ENCODE results near the gene FGGY.

Gene FGGY

DNA sequence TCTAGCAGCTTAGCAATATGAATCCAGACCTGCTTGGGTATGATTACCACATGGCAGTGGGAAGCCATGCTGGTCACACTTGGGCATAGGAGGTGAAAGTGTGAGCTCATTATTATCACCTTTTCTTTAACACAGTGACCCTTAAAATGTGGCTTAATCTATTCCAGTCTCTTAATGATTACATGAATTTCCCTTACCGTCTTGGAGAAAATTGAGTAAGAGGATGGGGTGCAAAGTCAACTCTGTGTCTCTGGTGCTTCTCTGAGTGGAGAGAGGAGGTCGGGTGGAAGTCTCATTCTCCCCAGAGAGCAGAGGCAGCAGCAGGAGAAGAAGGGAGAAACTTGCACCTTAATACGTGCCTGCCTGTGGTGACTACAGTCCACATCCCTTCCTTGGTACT lies 91.3 kb downstream of the FGGY start:
- DNase-seq (ENCODE audit: low spot score) = no peak

DNA sequence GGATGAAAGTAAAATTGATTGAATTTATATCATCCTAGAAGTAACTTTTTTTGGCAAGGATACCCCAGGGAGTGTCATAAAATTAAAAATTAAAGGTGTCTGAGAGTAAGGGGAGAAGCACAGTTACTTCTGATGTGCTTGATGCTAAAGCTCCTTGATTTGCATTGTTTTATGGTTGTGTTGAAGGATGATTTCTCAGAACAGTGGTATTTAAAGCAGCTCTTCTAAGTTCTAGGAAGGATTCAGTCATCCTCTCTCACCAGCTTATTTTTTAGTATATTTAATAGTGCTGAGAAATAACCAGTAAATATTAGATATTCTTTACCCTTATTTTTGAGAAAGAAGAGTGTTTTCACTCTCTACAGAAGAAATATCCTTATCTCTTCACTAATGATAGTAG lies 93.0 kb downstream of the FGGY start:
- no peak for DNase-seq (ENCODE audit: low spot score)

DNA sequence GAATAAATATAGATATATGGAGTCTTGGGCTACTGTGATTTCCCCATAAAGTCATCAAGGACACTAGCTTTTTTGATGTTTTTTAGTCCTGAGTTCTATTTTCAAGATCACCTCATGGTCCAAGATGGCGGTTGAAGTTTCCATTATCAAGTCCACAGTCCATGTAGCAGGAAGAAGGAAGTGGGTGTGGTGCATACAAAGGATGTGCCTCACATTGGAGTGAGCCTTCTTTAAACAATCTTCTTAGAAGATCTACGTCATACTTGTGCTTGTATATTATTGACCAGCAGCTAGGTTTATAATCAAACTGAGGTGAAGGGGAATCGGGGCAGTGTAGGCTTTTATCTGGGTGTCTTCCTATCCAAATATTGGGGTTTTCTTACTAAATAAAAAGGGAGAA lies 93.4 kb downstream of the FGGY start:
- DNase-seq (ENCODE audit: low spot score) = no peak

DNA sequence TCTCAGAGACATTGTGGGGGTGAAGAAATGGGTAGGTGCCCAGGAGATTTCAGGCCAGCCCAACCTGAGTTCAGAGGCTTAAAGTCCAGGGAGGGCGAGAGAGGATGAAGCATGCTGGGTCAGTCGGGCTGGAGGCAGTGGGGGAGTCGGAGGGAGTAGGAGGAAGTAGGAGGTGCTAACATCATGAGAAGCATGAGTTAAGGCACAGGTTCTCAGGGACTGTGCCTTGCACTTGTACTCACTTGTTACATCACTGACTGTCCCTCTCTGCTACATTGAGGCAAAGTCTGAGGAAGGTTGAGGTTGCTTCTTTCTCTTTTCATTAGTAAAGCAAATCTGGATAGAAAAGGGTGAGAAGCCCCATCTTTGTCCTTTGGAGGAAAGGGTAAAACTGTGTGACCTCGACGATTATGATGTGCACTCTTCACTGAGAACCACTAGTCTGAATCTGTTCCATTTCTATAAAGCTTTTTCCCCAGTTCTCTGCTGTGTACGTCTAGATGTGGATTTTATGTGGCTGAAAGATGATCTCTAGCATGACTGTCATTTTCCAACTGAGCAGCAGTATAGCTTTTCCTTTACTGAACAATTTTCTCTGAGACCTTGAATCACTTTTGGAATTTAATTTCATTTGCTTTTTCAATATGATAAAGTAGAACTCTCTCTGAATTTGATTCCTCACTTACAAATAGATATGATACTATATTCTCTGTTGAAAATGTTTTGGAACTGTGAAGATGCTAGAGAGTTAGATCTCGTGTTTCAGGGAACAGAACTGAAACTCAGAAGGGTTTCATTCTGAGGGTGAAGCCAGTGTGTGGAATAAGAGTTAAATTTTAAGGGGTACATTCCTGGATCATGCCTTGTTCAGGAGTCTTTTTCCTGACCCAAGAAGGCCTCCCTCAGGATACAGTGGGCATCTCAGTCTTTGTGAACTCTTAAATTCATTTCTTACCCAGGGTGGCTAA lies 94.6 kb downstream of the FGGY start:
- DNase-seq (ENCODE audit: low spot score) = no peak

DNA sequence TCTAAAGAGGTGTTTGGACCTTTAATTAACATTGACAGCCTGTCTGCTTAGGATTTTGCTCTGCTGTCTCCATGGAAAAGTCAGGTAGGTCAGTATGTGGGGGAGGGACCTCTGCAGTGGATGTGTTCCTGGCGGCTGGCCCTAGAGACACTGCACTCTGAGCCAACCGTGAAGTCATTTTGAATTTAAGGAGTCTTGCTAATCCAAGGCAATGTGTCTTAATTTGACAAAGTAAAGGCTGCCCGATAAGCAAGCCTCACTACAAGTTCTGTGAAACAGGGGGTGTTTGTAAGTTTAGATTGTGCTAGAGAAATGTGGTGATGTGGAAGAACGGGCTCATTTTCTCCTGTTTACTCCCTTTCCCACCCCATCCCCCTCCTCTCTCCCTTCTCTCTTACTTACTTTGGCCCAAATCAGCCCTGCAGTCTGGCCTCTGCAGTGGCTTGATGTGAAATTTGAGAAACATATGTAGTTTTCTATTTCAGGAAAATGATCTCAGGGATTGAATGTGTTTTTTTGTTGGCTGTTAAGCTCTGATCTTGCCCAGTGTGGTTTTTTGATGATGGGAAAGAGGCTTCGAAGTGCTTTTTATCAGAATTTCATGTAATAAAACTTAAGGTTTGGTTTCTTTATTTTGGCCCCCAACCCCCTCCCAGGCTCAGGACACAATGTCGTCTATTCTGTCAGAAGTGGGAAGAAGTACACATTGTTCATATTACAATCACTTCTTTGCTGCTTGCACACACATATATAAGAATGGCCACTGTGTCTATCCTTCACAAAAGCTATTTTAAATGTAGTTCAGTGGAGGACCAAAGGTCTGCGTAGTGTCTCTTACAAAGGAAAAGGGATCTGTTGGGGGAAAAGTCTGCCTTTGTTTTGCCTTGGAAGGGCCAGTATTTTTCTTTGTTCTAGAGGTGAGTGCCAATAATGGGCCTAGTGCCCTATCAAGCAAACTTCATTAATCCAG lies 96.6 kb downstream of the FGGY start:
- no peak for DNase-seq (ENCODE audit: low spot score)

DNA sequence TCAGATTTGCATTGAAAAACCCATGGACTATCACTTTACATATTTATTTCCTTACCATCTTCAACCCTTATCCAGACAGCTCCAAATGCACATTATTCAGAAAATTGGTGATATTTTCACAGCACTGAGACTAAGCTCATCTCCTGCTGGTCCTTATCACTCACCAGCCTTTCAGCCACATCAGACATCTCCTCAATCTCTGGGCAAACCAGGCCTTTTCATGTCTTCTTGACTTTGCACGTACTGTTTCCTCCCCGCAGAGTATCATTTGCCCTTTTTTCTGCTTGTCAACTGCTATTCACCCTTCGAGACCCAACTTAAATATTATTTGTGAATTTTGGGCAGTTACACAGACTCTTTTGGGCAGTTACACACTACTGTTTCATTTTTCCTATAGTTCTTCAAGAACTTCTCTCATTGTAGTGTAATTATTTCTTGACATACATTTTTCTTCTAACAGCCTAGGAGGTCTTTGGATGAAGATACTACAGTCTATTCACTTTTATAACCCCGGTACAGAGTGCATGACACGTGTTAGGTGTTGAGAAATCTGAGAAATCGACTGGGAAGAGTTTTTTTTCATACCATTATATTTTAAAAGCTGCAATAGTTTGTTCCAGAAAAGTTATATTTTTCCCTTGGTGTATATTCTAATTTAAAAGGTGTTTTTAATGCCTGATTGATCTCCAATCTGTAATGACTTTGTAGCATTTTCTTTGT lies 98.0 kb downstream of the FGGY start:
- no peak for DNase-seq (ENCODE audit: low spot score)

DNA sequence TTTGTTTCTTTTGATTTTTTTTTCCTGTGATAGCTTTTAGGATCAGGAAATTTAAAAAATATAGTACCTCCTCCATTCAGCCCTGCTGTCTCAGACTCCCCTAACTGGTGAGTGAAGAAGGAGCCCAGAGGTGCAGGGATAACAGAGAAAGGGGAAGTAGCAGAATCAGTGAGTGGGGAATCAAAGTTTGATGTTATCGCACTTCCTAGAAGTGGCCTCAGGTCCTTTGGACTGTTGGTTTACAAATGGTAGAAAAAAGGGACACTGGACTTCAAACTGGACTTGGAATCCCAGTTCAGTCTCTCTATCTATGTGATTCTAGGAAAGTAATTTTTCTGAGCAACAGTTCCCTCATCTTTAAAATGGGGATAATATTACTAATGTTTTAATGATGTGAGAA lies 99.5 kb downstream of the FGGY start:
- no peak for DNase-seq (ENCODE audit: low spot score)

DNA sequence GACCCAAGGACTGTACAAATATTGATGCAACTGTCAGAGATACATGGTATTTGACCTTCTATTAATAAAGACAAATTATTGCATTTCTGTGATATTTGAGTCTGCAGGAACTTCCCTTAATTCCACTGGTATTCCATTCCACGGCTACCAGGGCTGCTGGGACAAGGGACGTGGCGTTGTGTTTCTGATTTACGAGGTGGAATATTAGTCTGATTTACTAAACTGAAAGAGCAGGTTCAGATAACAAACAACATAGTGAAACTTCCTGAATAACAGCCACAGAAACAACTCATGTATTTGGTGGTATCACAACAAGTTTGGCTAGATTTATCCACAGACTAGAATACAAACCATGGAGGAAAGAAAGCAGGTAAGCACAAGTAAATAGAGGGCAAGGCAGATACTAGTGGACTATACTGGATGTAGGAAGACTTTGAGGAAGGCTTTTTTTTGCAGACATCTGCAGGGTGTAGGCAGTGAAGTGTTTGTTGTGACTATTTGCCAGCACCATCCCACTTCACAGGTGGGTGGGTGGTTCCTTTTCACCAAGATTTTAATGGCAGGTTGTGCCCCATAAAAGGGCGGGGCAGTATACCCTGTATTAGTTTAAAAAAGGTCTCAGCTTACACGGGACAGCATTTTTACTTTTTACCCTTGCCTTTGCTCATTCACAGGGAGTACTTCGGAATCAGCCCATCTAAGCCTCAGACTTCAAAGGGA lies 100.4 kb downstream of the FGGY start:
- DNase-seq (ENCODE audit: low spot score) = no peak

DNA sequence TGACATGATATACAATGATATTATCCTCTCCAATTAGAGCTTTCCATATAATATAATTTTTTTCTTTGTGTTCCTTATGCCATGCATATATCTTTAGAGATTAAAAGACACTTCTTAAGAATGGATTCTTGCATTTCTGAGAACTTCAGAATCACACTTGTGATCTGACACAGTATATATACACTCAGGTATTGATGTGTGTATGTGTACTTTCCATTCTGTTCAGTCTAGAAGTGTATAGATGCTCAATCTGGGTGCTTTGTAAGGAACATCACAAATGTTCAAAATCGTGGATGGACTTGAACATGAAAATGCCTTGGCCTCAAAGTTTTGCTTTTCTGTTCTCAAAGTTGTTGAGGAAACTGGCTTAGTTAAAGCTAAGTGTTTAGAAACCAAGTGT lies 102.7 kb downstream of the FGGY start:
- DNase-seq (ENCODE audit: low spot score) = no peak

DNA sequence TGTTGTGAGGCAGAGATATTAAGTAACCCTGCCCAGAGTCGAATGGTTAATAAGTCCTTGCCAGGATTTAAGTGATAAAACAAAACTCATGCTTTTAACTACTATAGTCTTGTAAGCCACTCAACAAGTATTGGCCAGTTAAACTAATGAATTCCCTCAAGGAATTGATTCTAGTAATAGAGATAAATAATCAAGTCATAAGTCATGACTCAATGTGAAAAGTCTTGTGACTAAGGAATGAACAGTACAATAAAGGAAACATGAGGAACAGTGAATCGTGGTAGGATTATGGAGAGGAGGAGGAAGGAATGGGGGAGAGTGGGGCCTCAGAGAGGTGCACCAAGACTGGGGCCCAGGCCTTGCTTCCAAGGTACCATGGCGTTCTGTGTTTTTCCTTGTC lies 104.7 kb downstream of the FGGY start:
- no peak for DNase-seq (ENCODE audit: low spot score)

DNA sequence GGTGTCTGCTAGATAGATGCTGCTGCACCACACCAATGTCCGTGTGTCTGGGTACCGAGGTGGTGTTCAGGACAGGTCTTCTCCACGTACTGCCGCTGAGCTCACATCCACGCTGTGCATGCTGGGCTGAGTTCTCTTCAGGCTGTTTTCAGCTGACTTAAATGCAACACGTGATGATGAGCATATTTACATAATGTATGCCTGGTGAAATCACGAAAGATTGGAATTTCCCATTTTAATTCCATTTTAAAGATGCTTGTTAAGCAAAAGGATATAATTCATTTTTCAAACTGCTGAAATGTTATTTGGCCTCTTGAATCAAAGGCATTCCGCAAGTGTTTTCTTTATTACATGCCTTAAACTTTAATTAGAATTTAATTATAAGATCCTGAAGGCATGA lies 107.9 kb downstream of the FGGY start:
- no peak for DNase-seq (ENCODE audit: low spot score)

DNA sequence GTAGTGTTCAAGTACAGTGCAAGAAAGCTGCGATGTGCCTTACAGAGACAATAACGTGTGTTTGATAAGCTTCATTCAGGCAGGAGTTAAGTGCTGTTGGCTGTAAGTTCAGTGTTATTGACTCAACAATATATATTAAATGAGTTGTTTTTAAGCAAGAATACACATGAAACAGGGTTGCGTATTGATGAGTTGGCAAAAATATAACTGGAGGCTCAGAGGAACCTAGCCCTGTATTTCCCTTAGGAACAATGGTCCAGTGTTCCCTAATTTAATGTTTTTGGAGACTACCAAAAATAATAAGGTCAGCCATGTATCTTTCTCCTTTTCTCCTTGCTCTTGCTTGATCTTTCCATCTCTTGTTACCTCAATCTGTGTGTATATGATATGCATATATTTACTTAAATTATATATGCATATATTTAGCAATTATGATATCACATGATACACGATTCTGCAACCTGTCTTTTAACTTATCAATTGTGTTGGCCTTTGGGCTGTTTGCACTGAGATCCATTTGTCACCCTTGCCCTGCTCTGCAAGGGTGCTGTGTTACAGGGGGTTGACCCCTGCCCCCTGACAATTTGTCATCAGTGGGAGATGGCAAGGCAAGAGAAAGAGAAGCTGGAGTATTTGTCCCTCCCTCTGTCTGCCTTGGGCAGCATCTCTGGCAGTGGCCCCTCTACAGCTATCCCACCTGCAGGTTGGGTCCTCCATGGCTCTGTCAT lies 109.7 kb downstream of the FGGY start:
- DNase-seq (ENCODE audit: low spot score) = no peak

DNA sequence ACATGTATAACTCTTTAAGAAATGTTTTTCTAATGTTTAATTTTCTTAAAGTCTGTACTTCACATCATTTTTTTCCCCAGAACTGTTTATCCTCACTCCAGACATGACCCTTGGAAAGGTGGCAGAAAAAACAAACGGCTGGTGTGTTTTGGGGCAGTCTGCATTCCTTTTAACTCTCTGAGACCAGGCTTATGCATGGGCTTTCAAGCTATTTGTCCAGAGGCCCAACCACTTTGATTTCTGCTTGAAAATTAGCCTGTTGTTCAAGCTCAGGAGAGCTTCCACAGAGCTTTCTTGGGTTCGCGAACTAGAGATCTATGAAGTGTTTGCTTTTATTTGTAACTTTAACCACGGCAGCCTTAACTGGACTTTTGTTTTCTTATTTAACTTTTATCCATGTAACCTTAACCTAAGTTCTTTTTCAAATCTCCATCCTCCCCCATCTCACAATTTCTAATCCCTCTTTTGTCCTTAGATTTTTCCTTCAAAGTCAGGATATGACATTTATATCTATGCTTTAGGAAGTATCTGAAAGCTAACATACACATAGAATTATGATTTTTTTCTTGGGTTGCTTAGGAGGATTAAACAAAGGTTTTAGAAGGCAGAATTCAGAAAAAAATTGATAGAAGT lies 111.8 kb downstream of the FGGY start:
- no peak for DNase-seq (ENCODE audit: low spot score)

DNA sequence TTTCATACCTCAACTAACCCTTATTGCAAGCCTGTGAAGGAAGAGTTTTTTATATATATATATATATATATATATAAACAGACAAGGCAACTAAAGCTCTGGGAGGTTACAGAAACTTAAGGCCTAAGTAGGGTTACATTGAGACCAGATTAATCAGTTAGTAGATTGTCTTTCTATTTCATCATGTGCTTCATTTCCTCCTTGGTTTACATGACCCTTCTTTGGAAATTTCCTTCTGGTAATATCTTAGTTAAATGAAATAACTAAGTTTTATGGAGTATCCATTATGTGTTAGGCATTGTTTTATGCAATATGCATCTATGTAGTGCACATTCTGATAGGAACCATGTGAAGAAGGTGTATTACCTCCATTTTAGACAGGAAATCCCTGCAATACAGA lies 112.7 kb downstream of the FGGY start:
- no peak for DNase-seq (ENCODE audit: low spot score)

DNA sequence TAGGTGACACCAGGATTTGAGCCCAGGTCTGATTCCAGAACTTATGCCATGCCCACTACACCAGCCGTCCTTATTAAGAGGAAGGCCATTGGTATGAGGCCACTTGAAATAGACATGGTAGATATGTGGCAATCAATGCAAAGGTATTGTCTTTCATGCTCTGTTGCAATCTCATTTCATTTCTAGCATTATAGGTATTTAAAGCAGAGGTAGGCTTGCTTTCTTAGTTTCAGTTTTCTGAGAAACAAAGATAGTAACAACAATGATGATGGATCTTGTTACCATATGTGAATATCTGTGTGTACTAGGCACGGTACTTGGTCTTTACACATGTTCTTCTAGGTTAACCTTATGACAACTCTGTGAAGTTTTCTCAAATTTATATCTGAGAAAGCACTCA lies 113.1 kb downstream of the FGGY start:
- no peak for DNase-seq (ENCODE audit: low spot score)

DNA sequence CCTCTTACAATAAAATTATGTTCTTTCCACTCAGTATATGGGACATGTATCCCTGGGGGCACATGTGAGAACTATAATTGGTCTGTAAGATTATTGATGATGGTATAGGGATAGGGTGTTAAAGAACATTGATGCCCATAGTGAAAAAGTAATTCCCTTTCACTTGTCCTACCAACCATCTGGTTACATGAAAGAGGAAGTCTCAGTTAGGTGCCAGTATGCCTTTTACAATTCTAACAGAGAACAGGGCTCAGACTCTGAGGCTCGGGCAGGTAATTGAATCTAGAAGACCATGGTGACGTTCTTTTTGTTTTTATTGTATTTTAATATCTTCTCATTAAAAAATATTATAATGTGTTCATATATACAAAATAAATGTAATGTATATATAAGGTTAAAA lies 113.6 kb downstream of the FGGY start:
- DNase-seq (ENCODE audit: low spot score) = no peak

DNA sequence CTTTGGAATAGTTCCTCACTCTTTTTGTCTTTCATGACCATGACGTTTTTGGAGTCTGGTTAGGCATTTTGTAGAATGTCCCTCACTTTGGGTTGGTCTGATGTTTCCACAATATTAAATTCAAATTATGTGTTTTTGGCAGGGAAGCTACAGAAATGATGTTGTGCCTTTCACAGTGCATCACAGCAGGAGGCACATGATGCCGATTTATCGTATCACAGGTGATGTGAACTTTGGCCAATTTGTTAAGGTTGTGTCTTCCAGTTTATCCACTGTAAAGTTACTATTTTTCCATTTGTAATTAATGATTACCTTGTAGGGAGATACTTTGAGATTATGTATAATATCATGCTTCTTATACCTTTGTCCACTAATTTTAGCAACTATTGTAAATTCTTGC lies 114.3 kb downstream of the FGGY start:
- no peak for DNase-seq (ENCODE audit: low spot score)

DNA sequence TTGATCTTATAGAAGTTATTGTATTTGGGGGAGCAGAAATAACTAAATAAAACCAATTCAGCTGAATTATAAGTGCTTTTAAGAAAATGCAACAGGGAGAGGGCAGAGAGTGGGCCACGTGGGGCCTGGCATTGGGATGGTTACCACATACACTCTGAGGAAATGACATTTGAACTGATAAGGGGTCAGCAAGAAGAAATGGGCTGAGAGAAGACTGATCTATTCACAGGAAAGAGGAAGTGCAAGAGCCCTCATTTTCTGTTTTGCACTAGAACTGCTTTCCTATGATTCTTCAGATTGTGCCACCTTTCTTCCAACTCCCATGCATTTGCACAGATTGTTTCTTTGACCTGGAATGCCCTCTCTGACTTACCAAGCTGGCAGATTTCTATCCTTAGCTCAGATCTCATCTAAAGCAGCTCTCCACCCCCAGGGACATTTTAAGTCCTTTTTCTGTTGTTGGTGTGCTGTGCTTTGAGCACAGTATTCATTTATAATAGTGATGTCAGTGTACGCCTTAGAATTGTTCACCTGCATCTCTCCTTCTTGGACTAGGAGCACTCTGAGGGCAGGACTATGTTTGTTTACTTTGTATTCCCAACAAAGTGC lies 115.9 kb downstream of the FGGY start:
- DNase-seq (ENCODE audit: low spot score) = no peak

DNA sequence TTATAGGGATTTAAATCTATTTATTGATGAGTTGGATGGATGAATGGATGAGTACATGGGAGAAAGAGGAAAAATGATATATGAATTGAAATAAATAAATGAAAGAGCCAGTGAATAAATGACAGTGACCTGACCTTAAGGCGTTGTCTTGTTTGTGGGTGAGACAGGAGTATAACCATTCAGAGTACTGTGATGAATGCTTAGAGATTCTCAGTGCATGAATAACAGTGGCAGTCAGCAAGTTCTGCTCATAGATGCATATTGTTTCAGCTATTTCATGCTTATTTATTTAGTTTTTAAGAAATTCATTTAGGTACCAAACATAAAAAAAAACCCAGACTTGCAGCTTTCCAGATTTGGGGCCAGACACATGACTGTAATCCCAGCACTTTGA lies 116.4 kb downstream of the FGGY start:
- no peak for DNase-seq (ENCODE audit: low spot score)

All from hematopoietic multipotent progenitor cell treated with erythropoietin and hydrocortisone succinate and interleukin-3 and kit ligand, for 17 days (in vitro differentiated cells).